ENCODE data around the gene DENND4A. TPM values are rescaled to one million over a fixed set of nuclear protein-coding genes. Genes with fewer than 3 reads are reported as not detected.

Gene DENND4A
- total and polyA plus RNA-seq, 10 of the 15 experiments (the other 5 are each of a cell fraction or from before 2014, with no cell fraction given): 14.2 to 81.8 (median 34.1) TPM

DNA sequence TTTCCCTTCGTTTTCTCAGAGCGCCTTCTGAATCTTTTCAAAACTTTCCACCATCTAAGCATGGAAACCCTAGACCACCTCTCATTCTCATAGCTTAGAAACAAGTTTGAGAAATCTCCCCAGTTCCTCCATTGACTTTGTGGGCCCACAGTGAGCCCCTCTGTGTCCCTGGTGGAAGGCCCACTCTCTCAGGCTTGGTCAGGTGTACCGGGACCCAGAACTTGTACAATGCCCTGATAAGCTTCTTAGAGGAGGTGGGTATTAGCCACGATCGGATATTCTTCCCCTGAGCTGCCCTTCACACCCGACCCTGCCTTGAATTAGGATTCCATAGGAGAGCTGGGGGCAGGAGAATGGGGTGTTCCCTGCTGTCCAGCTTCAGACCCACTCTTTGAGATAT, 170.5 kb downstream of the DENND4A start, which contains the start of gene SLC24A1:
SLC24A1 (plus strand) TSS at position 301 of the 400 bp plus-strand sequence. CDS start 2,143 bp downstream, outside the sequence.
- RAD21 ChIA-PET (ENCODE audit: unreplicated experiment): interaction anchor here (1.2 kb wide), 1 partner anchor 215 kb away, joined by 3 read pairs; no protein-coding TSS in a partner anchor
- DNase-seq (ENCODE audit: low read depth, low spot score) (no peak), FAIRE-seq (no peak), ATAC-seq (no peak)
- SMC1A ChIA-PET (ENCODE audit: uncharacterized antibody, unreplicated experiment): interaction anchor here (0.8 to 1.8 kb wide), 4 partner anchors 9 to 464 kb away, joined by 3 to 5 read pairs (median 4); no protein-coding TSS in a partner anchor
- no peaks in the 10 kb centered on the region for H3K27me3 ChIP-seq (replicated peaks in 1 of 2; ENCODE audit: control insufficient read depth in 2 of 2, insufficient read depth in 2 of 2, low read length in 1 of 2)
- no peaks in the 10 kb centered on the region for H3K36me3 ChIP-seq (ENCODE audit: control insufficient read depth in 2 of 2, insufficient read depth in 2 of 2, low read length in 1 of 2)
- no peak within 1 kb of the TSS for H3K4me2 ChIP-seq (ENCODE audit: control insufficient read depth, insufficient read depth)
- no peaks in the 10 kb centered on the region for H3K79me2 ChIP-seq (ENCODE audit: control insufficient read depth, insufficient read depth, low read length)
- intact Hi-C loops (cut with micrococcal nuclease; ENCODE audit: unreplicated experiment) (no loop called here), in situ Hi-C loops (cut with MboI) (no loop called here)
- no peak within 1 kb of the TSS for H3K9ac ChIP-seq (ENCODE audit: control insufficient read depth, insufficient read depth, low read length)
- no peaks in the 10 kb centered on the region for H3K9me3 ChIP-seq (replicated peaks; ENCODE audit: control insufficient read depth, insufficient read depth, low read length)
- no peak within 1 kb of the TSS for H2AFZ ChIP-seq (ENCODE audit: control insufficient read depth, low read depth, low read length)
- H3K4me3 ChIP-seq: no peak within 1 kb of the TSS
- CTCF ChIA-PET: interaction anchor here (0.8 to 1.8 kb wide), 5 partner anchors 9 to 215 kb away, joined by 3 to 9 read pairs (median 3); no protein-coding TSS in a partner anchor
- POLR2A ChIA-PET: interaction anchor here (0.5 kb wide), 1 partner anchor 142 kb away, joined by 6 read pairs; no protein-coding TSS in a partner anchor
- no peak for TF ChIP-seq ESRRA (IDR thresholded peaks at IDR 0.05; ENCODE audit: low read length)
- no peak for TF ChIP-seq NFXL1 (IDR thresholded peaks at IDR 0.05; ENCODE audit: borderline replicate concordance)
- TF ChIP-seq FOS (IDR thresholded peaks at IDR 0.05; ENCODE audit: borderline replicate concordance, extremely low read depth, insufficient read length): no peak
- no peak for TF ChIP-seq NR2C1 (IDR thresholded peaks at IDR 0.05)
- TF ChIP-seq ZNF274 (IDR thresholded peaks at IDR 0.05; ENCODE audit: insufficient read depth, insufficient read length): no peak
- no peak for TF ChIP-seq KDM1A (IDR thresholded peaks at IDR 0.05; ENCODE audit: borderline replicate concordance)
- TF ChIP-seq SMARCA5 (IDR thresholded peaks at IDR 0.05): no peak
- no peak for TF ChIP-seq JUND (IDR thresholded peaks at IDR 0.05; ENCODE audit: low read depth, low read length)
- TF ChIP-seq MEF2B (IDR thresholded peaks at IDR 0.05; ENCODE audit: partially characterized antibody, poor library complexity, severe bottlenecking): no peak
- H3K27ac ChIP-seq (ENCODE audit: control insufficient read depth, insufficient read depth): no peak within 1 kb of the TSS
- H4K20me1 ChIP-seq (ENCODE audit: control insufficient read depth, insufficient read depth): no peaks in the 10 kb centered on the region
- H3K4me1 ChIP-seq (ENCODE audit: control insufficient read depth, insufficient read depth, low read length): no peaks in the 10 kb centered on the region
- 86% methylated on average over 6 of the region's 6 CpGs for WGBS (ENCODE audit: insufficient coverage, insufficient replicate concordance, low lambda C conversion rate, missing lambda C conversion rate)
- BruUV-seq (replicated peaks): no TSS peak

All from GM12878 (cell line).